Naive thymus-derived CD8-positive, alpha-beta T cell (primary cell): ENCODE data around the gene C2orf76. TPM values are rescaled to one million over a fixed set of nuclear protein-coding genes. Genes with fewer than 3 reads are reported as not detected.

Source experiments
- ATAC-seq, 2 donors: fragments of 150-1000 bp; cut with Tn5 transposase in 1 of 2; sonication (Bioruptor Pico), chemical (Tn5 transposase) in 1 of 2; 1 replicate in 1 of 2; 2 replicates in 1 of 2; pipeline ENCODE4 v1.10.0; 2021; ENCODE audit warnings: mild to moderate bottlenecking in 2 of 2, moderate library complexity in 2 of 2
- POLR2A ChIA-PET: fragments of 350-600 bp; sonication (Branson Sonifier 250); formaldehyde crosslinking; loops from one replicate; lab custom pipeline; 2021; ENCODE audit warnings: antibody characterized with exemption; lab: Charles Lee
- DNase-seq, 10 donors: peaks; one replicate each; pipeline versions ENCODE4 v3.0.0 to v3.0.0-alpha.2; 2020 to 2022
- H3K27ac Mint-ChIP-seq, 10 donors: one replicate each; pipeline ENCODE4 v1.8.0; 2020 to 2022; ENCODE audit warnings: mild to moderate bottlenecking in 10 of 10, mixed read lengths in 10 of 10, moderate library complexity in 4 of 10, inconsistent platforms in 1 of 10
- H3K27me3 Mint-ChIP-seq, 5 donors: one replicate each; pipeline ENCODE4 v1.8.0; 2021 to 2022; ENCODE audit warnings: mixed read lengths in 5 of 5
- H3K36me3 Mint-ChIP-seq, 3 donors: one replicate each; pipeline ENCODE4 v1.8.0; 2020 to 2022; ENCODE audit warnings: mixed read lengths in 3 of 3, mild to moderate bottlenecking in 2 of 3, inconsistent platforms in 1 of 3
- H3K4me1 Mint-ChIP-seq, 4 donors: one replicate each; pipeline ENCODE4 v1.8.0; 2021 to 2022; ENCODE audit warnings: mixed read lengths in 4 of 4
- H3K4me3 Mint-ChIP-seq, 10 donors: one replicate each; pipeline ENCODE4 v1.8.0; 2020 to 2022; ENCODE audit warnings: mild to moderate bottlenecking in 10 of 10, mixed read lengths in 10 of 10, moderate library complexity in 6 of 10, inconsistent platforms in 1 of 10
- H3K9me3 Mint-ChIP-seq, 9 donors: one replicate each; pipeline ENCODE4 v1.8.0; 2020 to 2022; ENCODE audit warnings: mixed read lengths in 9 of 9, mild to moderate bottlenecking in 3 of 9, inconsistent platforms in 1 of 9, moderate library complexity in 1 of 9
- polyA plus RNA-seq, 3 donors: library from polyadenylated mRNA; unstranded; fragments of 300-500 nt; fragmentation: Illumina TruSeq; gene quantifications; one replicate each; pipeline ENCODE4 v1.2.3, GENCODE V29; 2021
- total RNA-seq, 8 experiments: library from RNA in 2 of 8; stranded (reverse) in 2 of 8; gene quantifications; one replicate each; pipeline ENCODE4 v1.2.3 and lab custom pipeline; 2021 to 2026

The C2orf76 gene
- total and polyA plus RNA-seq, 5 experiments from 2014 or later = 10.7 to 37.5 (median 16.3) TPM

GRCh38 chr2:119253114-119253702, 113.4 kb downstream of the C2orf76 start:
- Mint-ChIP-seq H3K9me3 (no peaks in the 10 kb centered on the region), H3K4me1 (no peaks in the 10 kb centered on the region), H3K27me3 (peaks cover 0 to 11% (median 2%) of the 10 kb centered on the region in 5 donors), H3K27ac (no peak overlapping the region), H3K4me3 (no peak overlapping the region), H3K36me3 (no peaks in the 10 kb centered on the region)
- POLR2A ChIA-PET = no interaction called here
- ATAC-seq (no peak), DNase-seq (no peak)

Other genes with a start within 250 kb of the C2orf76 start
- gene C1QL2, start 208.1 kb downstream of the C2orf76 start, total RNA-seq = not detected
- gene C1QL2, start 208.1 kb downstream of the C2orf76 start, polyA plus RNA-seq = not detected
- not detected for gene STEAP3, start 143.0 kb downstream of the C2orf76 start, total RNA-seq
- gene STEAP3, start 143.0 kb downstream of the C2orf76 start, polyA plus RNA-seq = under 1 TPM in 1 of 3 donors, not detected in 2; 0.24 TPM
- 10 to 100 TPM; 41.5 to 49.7 TPM for gene DBI, start 143 bp upstream of the C2orf76 start, total RNA-seq
- gene DBI, start 143 bp upstream of the C2orf76 start, polyA plus RNA-seq = 100 to 1,000 TPM; 249 to 374 (median 295) TPM
- under 1 TPM in 1 of 2 experiments, not detected in 1; 0.36 TPM for gene TMEM37, start 65.0 kb upstream of the C2orf76 start, total RNA-seq
- not detected for gene TMEM37, start 65.0 kb upstream of the C2orf76 start, polyA plus RNA-seq
- not detected for gene SCTR, start 157.6 kb upstream of the C2orf76 start, total RNA-seq
- not detected for gene SCTR, start 157.6 kb upstream of the C2orf76 start, polyA plus RNA-seq
- not detected for gene CFAP221, start 177.6 kb upstream of the C2orf76 start, total RNA-seq
- gene CFAP221, start 177.6 kb upstream of the C2orf76 start, polyA plus RNA-seq = not detected